Astrocyte (in vitro differentiated cells and primary cell): ENCODE measurements around the gene PPP1R26. TPM values are rescaled to one million over a fixed set of nuclear protein-coding genes. Genes with fewer than 3 reads are reported as not detected.

ENCODE experiments used
- DNase-seq: peaks from one replicate; pipeline ENCODE4 v3.0.0-alpha.2; 2010; ENCODE audit warnings: low read depth
- FAIRE-seq: peaks from 2 replicates; lab custom pipeline; 2011; peaks lifted over from hg19 to GRCh38; lab: Jason Lieb, UNC
- H2AFZ ChIP-seq: 2 replicates; pipeline ENCODE4 v1.6.0; 2012; ENCODE audit warnings: low read depth, low read length, inconsistent platforms
- H3K27ac ChIP-seq: 2 replicates; pipeline ENCODE4 v1.5.1; 2011; ENCODE audit warnings: low read depth, low read length, inconsistent platforms
- H3K27me3 ChIP-seq: 2 replicates; pipeline ENCODE4 v1.6.0; 2011; ENCODE audit warnings: low read length, inconsistent platforms; ENCODE audit not compliant: insufficient read depth
- H3K36me3 ChIP-seq: 2 replicates; pipeline ENCODE4 v1.5.1; 2011; ENCODE audit warnings: low read length, inconsistent platforms; ENCODE audit not compliant: insufficient read depth
- H3K4me1 ChIP-seq: 2 replicates; pipeline ENCODE4 v1.5.1; 2011; ENCODE audit warnings: low read length, inconsistent platforms; ENCODE audit not compliant: insufficient read depth
- H3K4me2 ChIP-seq: 2 replicates; pipeline ENCODE4 v1.6.0; 2012; ENCODE audit warnings: low read length, inconsistent platforms
- H3K4me3 ChIP-seq: 2 replicates; pipeline ENCODE4 v1.5.1; 2011; ENCODE audit warnings: low read depth, mild to moderate bottlenecking, low read length, inconsistent platforms; ENCODE audit not compliant: insufficient read depth
- H3K79me2 ChIP-seq: 2 replicates; pipeline ENCODE4 v1.6.0; 2012; ENCODE audit warnings: mild to moderate bottlenecking, low read length, inconsistent platforms; ENCODE audit not compliant: insufficient read depth
- H3K9ac ChIP-seq: 2 replicates; pipeline ENCODE4 v1.6.0; 2012; ENCODE audit warnings: mild to moderate bottlenecking, low read length, inconsistent platforms
- H3K9me3 ChIP-seq: 2 replicates; pipeline ENCODE4 v1.5.1; 2012; ENCODE audit warnings: low read depth, mild to moderate bottlenecking, low read length, inconsistent platforms; ENCODE audit not compliant: insufficient read depth
- H4K20me1 ChIP-seq: 2 replicates; pipeline ENCODE4 v1.6.0; 2012; ENCODE audit warnings: low read length, inconsistent platforms; ENCODE audit not compliant: insufficient read depth
- H3K27ac Mint-ChIP-seq: one replicate; pipeline ENCODE4 v1.8.0; 2021; ENCODE audit warnings: mild to moderate bottlenecking, mixed read lengths; ENCODE audit not compliant: unreplicated experiment
- H3K27me3 Mint-ChIP-seq: one replicate; pipeline ENCODE4 v1.8.0; 2021; ENCODE audit warnings: low read depth, mixed read lengths; ENCODE audit not compliant: unreplicated experiment
- H3K36me3 Mint-ChIP-seq: one replicate; pipeline ENCODE4 v1.8.0; 2021; ENCODE audit warnings: low read depth, mixed read lengths; ENCODE audit not compliant: unreplicated experiment
- H3K4me1 Mint-ChIP-seq: one replicate; pipeline ENCODE4 v1.8.0; 2021; ENCODE audit warnings: low read depth, mixed read lengths; ENCODE audit not compliant: unreplicated experiment
- H3K4me3 Mint-ChIP-seq: one replicate; pipeline ENCODE4 v1.8.0; 2021; ENCODE audit warnings: mild to moderate bottlenecking, moderate library complexity, mixed read lengths; ENCODE audit not compliant: unreplicated experiment
- H3K9me3 Mint-ChIP-seq: one replicate; pipeline ENCODE4 v1.8.0; 2021; ENCODE audit warnings: mild to moderate bottlenecking, mixed read lengths; ENCODE audit not compliant: unreplicated experiment
- EZH2 ChIP-seq: IDR thresholded peaks from 2 replicates; pipeline ENCODE4 v1.6.1; 2012; ENCODE audit warnings: mild to moderate bottlenecking, low read length, inconsistent platforms; ENCODE audit not compliant: insufficient read depth
- total RNA-seq: library from RNA; stranded (reverse); gene quantifications from 2 replicates; pipeline ENCODE4 v1.2.1, GENCODE V29; 2021
- TF ChIP-seq, protein P1 (sequence below): IDR thresholded peaks from 2 replicates; pipeline ENCODE4 v1.5.1; 2011; ENCODE audit warnings: low read depth, mild to moderate bottlenecking, inconsistent platforms, low read length, moderate library complexity; ENCODE audit not compliant: insufficient read depth

Gene PPP1R26
- total RNA-seq, 1 donor from 2014 or later = 10.6 TPM

DNA sequence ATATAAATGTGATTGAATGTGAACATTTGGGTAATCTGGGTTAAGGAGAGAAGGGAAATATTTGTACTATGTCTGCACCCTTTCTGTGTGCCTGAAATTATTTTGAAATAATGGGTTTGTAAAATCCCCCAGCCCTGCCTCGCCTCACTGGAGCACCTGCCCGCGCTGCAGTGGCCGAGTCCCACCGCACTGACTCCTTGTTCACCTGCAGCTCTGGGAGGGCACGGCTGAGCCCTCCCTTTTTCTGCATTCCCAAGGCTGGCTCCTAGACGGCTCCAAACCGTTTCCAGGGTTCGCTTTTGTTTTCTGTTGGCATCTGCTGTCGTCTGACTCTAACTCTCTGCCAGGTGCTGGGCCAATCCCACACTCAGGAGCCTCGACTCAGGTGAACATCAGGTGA lies 17.6 kb upstream of the PPP1R26 start:
- Histone ChIP-seq H3K4me3 (no peak overlapping the region), H4K20me1 (no peaks in the 10 kb centered on the region), H3K27ac (no peak overlapping the region), H3K4me2 (no peak overlapping the region), H3K4me1 (peaks cover 3% of the 10 kb centered on the region), H3K9me3 (no peaks in the 10 kb centered on the region), H3K27me3 (no peaks in the 10 kb centered on the region), H2AFZ (no peak overlapping the region), H3K79me2 (no peaks in the 10 kb centered on the region), H3K36me3 (no peaks in the 10 kb centered on the region), H3K9ac (no peak overlapping the region)
- no peak for FAIRE-seq
- no peak for DNase-seq
- TF ChIP-seq, protein P1, sequence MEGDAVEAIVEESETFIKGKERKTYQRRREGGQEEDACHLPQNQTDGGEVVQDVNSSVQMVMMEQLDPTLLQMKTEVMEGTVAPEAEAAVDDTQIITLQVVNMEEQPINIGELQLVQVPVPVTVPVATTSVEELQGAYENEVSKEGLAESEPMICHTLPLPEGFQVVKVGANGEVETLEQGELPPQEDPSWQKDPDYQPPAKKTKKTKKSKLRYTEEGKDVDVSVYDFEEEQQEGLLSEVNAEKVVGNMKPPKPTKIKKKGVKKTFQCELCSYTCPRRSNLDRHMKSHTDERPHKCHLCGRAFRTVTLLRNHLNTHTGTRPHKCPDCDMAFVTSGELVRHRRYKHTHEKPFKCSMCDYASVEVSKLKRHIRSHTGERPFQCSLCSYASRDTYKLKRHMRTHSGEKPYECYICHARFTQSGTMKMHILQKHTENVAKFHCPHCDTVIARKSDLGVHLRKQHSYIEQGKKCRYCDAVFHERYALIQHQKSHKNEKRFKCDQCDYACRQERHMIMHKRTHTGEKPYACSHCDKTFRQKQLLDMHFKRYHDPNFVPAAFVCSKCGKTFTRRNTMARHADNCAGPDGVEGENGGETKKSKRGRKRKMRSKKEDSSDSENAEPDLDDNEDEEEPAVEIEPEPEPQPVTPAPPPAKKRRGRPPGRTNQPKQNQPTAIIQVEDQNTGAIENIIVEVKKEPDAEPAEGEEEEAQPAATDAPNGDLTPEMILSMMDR = no peak
- TF ChIP-seq EZH2 = no peak
- Mint-ChIP-seq H3K27ac (no peak overlapping the region), H3K4me1 (peaks cover 5% of the 10 kb centered on the region), H3K9me3 (no peaks in the 10 kb centered on the region), H3K4me3 (no peak overlapping the region), H3K27me3 (peaks cover 11% of the 10 kb centered on the region), H3K36me3 (peaks cover 2% of the 10 kb centered on the region)

GRCh38 chr9:135463140-135463539 lies 16.4 kb upstream of the PPP1R26 start:
- Mint-ChIP-seq H3K4me1 (peaks cover 5% of the 10 kb centered on the region), H3K4me3 (no peak overlapping the region), H3K9me3 (no peaks in the 10 kb centered on the region), H3K27me3 (peaks cover 9% of the 10 kb centered on the region), H3K27ac (no peak overlapping the region), H3K36me3 (peaks cover 4% of the 10 kb centered on the region)
- Histone ChIP-seq H3K9ac (no peak overlapping the region), H3K27ac (no peak overlapping the region), H3K27me3 (no peaks in the 10 kb centered on the region), H4K20me1 (no peaks in the 10 kb centered on the region), H3K9me3 (no peaks in the 10 kb centered on the region), H2AFZ (no peak overlapping the region), H3K4me1 (peaks cover 3% of the 10 kb centered on the region), H3K79me2 (no peaks in the 10 kb centered on the region), H3K4me2 (peak overlapping the region; percentile 15), H3K4me3 (no peak overlapping the region), H3K36me3 (no peaks in the 10 kb centered on the region)
- FAIRE-seq = no peak
- no peak for DNase-seq
- TF ChIP-seq, protein P1 = no peak
- TF ChIP-seq EZH2 = no peak

DNA sequence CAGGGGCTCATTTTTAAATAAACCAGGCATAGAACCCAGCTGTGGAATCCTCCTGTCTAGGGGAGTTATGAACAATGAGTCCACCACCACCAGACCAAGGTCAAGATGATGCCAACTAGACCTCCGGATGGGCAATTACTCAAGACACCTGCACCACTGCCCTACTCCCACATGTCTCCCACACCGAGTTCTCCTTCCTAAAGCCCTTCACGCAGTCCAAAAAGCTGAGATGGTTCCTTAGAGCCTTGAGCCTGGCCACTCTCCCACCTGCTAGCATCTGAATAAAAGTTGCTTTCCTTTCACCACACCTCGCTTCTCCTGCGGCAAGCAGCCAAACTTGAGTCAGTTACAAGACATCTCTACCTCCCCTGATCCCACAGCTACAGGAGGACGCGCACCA lies 15.4 kb upstream of the PPP1R26 start:
- Mint-ChIP-seq H3K27ac (no peak overlapping the region), H3K27me3 (peaks cover 7% of the 10 kb centered on the region), H3K4me3 (no peak overlapping the region), H3K36me3 (peaks cover 4% of the 10 kb centered on the region), H3K9me3 (no peaks in the 10 kb centered on the region), H3K4me1 (peaks cover 8% of the 10 kb centered on the region)
- no peak for DNase-seq
- Histone ChIP-seq H4K20me1 (no peaks in the 10 kb centered on the region), H3K9me3 (no peaks in the 10 kb centered on the region), H2AFZ (no peak overlapping the region), H3K9ac (no peak overlapping the region), H3K27me3 (no peaks in the 10 kb centered on the region), H3K79me2 (no peaks in the 10 kb centered on the region), H3K4me1 (peaks cover 10% of the 10 kb centered on the region), H3K36me3 (no peaks in the 10 kb centered on the region), H3K4me2 (no peak overlapping the region), H3K4me3 (no peak overlapping the region), H3K27ac (no peak overlapping the region)
- TF ChIP-seq, protein P1 = no peak
- no peak for TF ChIP-seq EZH2
- FAIRE-seq = no peak
